GM21528 (cell line): ENCODE data around the gene CYB561D1.

Source experiments
- ATAC-seq: cut with Tn5 transposase; IDR thresholded peaks from one replicate; pipeline ENCODE4 v1.9.1; 2021; ENCODE audit warnings: mild to moderate bottlenecking, moderate library complexity; ENCODE audit not compliant: unreplicated experiment, low FRiP score

The CYB561D1 gene

DNA sequence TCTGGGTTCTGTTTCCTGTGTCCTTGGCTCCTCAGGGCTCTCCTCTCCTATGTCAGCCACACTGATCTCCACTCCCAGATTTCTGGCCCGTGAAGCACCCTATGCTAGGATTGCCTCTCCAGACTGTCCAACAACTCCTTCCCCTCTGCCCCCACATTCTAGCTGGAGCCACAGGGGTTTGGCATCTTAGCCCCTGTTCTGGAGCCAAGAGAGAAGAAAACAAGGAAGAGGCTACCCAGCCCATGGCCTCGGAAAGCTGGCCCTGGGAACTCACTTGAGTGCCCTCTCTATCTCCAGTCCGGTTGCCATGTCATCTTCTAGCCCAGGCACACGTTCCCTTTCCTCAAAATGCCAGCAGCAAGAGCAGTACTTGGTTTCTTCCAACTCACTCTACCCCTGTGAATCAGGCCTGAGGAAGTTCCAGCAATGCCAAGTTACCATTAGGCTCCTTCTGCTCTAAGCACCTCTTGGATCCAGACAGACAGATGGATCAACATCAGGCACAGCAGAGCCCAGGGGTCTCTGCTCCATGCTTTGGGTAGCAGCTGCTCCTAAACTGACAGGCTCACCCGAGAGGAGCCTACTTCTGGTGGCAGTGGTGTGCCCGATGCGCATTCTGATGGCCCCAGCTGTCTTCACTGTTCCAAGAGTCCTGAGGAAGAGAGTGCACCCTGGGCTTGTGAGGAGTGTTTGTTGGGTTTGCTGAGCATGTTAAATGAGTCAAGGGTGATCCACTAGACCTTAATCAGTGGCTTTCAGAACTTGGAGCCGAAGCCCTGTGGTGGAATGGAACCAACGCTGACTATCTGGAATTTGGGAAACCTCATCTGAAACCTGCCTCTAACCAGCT lies 34.2 kb downstream of the CYB561D1 start:
- no peak for ATAC-seq

DNA sequence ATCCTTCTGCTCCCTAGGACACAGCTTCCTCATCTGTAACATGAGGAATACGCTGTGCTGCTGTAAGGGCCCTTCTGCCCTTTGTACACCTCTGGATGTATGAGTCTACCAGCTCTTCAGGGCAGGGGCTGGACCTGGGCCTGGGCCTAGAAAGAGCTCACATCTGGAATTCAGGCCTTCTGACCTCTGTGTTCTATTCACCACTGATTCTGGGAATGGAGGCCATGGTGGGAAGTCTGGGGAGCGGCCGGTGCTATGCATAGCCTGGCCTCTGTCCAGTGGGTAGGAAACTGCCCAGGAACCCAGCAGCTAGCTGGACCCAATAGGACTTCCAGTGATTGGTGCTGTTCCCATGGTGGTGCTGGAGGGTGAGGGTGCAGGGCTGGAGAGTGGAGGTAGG lies 34.8 kb downstream of the CYB561D1 start:
- no peak for ATAC-seq

DNA sequence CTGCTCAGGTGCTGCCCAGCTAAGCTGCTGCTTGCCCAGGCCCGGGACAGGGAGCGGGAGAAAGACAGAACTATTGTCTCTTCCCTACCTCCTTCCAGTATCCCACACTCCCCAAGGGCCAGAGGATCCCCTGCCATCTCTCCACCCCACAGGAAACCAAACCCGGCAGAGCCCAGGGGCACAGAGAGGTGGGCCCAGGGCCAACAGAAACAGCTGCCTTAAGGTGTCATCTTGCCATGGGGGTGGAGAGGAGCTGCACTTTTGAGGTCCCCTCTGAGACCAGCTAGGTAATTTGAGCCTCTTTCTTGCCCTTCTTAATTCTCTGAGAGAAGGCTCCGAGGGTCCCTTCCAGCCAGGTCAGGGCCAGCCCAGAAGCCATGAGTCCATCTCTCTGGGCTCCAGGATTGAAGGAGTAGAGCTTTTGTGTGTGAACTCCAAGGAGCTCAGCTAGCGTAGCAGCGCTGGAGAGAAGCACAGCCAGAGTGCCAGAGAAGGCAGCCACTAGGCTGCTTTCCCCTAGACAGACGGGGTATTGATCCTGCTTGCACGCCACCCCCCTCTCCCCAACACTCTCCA lies 36.1 kb downstream of the CYB561D1 start:
- ATAC-seq, result no peak

DNA sequence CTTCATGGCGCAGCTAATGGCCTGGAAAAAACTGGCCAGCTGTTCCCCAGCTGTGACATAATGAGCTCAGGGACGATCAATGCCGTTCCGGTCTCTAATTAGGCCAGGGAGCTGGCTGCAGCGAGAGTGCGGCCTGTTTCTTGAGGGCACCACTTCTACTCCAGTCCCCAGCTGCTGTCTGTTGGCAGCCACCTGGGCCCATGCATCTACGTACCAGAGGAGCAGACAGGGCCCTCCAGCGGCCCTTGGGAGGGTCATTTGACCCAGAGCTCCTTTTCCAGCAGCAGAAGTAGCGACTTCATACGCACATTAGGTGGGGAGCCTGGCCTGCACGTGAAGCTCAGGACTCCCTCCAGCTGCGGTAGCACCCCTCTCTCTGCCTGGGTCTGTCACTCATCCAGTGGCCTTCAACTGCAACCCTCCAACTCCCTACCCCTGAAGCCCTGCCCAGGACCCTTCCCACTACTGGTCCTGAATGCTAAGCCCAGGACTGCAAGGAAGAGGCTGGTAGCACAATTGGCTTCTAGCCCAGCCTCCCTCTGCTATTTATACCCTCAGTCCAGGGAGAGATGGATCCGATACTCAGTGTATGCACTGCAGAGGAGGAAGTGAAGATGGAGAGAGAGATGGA lies 36.7 kb downstream of the CYB561D1 start:
- no peak for ATAC-seq

DNA sequence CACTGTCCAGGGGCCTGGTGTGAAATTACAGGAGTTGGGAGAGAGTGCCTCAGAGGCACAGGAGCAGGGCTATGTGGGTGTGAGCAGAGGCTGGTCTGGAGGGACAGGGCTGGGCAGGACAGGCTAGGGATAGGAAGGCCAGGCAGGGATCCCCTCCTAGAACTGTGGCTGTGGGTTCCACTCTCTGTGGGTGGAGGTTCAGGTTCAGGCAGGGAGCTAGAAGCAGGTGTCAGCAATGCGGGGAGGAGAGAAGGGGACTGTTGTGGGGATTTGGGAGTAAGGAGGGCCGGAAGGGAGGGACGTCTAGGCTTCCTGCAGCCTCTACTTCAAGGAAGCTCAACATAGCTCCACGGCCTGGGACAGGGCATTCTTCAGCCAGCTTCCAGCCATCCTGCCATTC lies 37.5 kb downstream of the CYB561D1 start:
- ATAC-seq, result no peak

DNA sequence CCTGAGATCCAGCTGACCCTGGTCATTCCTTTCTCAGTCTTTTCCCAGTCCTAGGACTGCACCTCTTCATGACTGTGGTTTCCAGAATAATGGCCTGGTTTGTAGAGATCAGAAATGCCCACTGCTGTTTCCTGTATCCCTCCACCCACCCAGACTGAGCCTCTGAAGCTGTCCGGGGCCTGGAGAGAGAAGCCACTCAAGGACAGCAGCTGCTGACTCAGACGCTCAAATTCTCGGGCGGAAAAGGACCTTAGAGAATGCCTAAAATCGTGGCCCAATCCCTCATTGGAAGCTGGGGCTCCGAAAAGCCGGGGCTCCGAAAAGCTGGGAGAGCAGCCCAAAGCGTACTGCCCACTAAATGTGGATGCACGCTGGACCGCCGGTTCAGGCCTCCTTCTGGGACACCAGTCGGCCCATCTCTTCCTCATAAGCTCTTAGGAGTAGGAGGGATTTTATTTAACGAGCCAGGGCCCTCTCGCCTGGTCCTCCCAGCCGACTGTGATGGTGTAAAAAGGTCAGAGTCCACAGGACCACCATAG lies 38.0 kb downstream of the CYB561D1 start:
- ATAC-seq, result no peak

DNA sequence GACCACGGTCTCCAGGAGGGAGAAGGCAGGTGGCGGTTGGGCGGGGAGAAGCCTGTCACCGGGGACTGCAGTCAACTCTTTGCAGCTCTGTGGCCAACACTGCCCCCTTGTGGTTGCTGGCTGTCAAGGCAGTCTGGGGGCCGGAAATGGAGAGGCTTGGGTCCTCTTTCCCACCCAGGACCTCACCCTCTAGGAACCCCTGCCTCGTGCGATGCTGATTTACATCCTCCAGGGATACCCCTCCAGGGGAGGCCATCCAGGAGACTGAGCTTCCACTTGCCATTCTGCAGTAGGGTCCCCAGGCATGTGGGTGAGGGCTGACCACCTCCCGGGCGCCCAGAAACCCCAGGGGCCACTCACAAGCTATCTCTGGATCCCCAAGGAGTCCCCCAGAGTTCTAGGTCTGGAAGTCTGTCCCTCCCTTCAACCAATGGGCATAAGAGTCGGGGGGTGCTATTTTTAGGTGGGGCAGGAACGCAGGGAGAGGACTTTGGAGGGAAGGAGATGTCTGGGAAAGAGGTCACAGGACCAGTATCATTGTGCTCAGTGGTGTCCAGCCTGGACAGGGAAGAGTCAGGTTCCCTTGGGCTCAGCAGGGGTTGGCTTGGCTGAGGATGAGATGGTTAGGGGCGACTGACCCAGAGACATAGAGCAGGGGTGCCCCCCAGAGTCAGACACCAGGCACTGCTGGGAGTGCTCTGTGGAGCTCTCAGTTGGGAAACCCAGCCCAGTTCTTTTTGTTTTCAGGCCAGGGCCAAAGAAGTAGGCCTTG lies 38.7 kb downstream of the CYB561D1 start:
- ATAC-seq, result peak; percentile 72

DNA sequence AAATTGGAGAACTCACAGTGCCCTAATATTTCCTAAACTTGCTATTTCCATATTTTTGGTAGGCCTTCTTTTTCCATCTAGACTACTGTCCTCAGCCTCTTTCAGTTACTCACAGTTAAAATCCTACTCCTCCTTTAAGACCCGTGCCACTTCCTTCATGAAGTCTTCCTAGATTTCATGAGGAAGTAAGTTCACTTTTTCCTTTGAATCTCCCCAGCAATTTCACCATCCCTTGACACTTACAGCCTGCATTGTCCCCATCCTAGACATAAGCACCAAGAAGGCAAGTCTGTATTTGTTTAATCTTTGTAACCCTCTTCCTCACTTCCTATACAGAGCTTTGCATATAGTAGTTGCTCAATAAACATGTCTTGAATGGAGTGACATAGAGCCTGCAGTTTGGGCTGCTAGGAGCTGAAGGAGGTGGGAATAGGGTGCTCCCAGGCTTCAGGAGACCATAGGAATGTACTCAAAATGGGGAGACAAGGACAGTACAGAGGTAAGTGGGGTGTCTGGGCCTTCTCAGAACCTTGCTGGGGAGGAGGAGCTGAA lies 40.5 kb downstream of the CYB561D1 start:
- ATAC-seq, result no peak

DNA sequence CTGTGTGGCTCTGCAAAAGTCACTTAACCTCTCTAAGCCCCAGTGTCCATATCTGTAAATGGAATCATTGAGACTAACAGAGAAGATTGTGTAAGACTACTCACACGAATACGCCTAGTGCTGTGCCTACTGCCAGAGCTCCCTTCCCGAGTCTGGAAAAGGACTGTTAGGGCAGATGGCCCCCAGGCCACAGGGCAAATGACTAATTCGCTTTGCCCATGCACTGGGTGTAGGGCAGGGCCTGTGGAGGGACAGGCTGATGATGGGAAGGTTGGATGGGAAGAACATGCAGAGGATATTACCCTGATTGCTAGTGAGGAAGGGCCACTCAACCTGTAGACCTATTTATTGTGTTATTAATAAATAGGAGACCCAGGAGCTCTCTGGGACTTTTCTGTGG lies 41.6 kb downstream of the CYB561D1 start:
- no peak for ATAC-seq

DNA sequence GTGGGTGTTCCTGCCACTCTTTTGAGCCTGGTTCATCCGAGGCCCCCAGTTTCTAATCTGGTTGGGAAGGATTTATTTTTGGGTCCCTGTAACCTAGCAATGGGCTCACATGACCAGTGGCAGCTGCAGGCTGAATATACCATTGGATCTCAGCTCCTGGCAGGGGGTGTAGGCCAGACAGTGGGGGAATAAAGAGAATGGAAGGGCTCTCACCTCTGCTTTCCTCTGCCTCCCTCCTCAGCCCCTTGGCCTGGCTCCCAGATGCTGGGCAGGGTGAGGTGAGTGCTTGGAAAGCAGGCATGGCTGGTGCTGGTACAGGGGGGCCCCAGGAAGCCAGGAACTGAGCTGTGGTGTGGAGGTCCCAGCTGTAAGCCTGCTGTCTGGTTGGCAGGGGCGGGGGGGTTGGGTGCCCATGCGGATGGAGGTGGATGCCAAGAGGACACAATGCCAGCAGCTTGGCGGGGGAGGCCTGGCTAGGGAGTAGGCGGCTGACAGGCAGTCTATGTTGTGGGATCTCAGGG lies 42.1 kb downstream of the CYB561D1 start:
- ATAC-seq, result no peak

DNA sequence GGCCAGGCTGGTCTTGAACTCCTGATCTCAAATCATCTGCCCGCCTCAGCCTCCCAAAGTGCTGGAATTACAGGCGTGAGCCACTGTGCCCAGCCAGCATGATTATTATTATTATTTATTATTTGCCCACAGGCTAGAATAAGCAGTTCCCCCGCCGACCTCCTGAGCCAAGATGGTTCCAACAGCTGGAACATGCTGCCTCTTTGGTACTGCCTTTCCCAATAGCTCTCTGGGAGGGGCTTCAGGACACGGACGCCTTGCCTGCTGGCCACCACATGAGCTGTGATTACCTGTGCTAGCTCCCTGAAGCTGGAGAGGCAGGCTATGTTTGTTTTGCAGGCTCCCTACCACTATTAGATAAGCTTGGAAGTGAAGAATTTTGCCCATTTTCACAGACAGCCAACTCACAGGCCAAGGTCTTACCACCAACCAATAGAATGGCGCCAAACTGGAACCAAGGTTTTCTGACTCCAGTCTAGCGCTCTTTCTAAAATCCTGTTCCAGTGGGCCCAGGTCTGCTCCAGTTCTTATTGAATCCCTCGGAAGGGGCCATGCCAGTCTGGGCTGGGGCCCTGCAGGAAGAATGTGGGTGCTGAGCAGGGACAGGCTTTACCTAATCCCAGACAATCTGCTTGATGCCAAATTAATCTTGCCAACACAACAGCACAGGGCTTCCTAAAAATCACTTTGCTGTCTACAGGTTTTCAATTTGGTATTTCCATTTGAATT lies 43.7 kb downstream of the CYB561D1 start:
- no peak for ATAC-seq

DNA sequence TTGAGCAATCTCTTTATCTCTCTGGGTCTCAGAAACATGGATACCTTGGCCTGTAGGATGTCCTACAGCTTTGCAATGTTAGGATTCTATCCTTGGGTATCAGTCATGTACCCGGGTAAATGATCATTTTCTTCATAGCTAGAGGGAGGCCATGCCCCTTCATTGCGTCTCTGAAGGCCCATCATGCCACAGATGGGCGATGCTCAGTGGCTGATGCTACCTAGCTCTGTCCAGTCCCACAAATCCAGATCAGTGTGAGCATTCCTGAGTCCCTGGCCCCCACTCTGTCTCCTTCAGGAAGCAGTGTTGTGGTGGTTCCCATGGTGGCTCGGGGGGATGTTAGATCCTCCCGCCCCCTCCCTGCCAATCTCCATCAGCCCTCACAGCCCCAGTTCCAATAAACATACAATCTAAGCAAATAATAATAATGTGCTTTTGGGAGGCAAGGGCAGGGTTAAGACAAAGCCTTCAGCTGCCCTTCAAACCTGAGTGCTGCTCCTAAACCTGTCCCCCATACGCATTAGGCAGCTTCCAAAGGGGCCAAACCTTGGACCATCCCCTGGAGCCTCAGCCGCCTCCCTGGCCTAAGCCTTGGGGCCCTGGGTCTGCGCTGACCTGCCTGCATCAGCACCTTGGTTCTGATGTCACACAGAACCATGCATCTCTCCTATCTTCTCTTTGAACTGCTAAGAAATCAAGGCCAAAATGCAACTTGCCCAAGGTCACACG lies 45.1 kb downstream of the CYB561D1 start:
- no peak for ATAC-seq

DNA sequence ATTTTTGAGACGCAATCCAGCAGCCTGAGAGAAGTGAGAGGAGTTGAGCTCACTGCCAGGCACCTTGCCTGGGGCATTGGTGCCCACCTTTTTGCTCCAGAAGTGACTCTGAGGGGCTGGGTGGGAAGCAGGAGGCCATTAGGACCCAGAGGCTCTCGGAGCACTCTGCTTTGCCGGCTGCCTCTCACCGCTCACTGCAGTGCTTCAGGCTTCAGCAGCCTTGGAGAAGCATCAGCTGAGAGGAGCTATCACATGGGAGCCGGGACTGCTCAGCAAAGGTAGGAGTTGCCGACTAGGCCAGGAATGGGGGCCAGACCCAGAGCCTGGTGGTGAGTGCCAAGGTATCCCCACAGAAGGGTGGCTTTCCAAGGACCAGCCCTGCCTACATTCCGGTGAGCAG lies 45.8 kb downstream of the CYB561D1 start, which contains the start of gene GPR61:
Gene GPR61, plus strand, starts transcription at position 197 of the 400 bp plus-strand sequence. CDS start 3,151 bp downstream, outside the sequence.
- ATAC-seq, result no peak

DNA sequence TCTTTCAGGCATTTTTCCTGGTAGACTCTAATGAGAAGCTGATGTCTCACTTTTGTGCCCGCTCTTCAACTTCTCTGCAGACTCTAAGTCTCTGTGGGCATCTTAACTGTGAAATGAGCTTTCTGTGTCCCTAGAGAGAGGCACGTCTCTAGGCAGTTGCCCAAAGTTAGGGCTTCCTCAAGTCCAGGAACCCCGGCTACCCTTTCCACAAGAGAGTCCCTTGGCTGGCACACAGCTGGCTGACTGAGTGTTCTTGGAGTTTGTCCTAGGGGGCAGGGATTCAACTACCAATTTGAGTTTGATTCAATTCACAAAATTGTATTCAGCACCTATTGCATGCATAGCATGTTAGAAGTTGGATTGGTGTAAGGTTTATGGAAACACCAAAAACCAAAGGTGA lies 47.2 kb downstream of the CYB561D1 start:
- no peak for ATAC-seq

DNA sequence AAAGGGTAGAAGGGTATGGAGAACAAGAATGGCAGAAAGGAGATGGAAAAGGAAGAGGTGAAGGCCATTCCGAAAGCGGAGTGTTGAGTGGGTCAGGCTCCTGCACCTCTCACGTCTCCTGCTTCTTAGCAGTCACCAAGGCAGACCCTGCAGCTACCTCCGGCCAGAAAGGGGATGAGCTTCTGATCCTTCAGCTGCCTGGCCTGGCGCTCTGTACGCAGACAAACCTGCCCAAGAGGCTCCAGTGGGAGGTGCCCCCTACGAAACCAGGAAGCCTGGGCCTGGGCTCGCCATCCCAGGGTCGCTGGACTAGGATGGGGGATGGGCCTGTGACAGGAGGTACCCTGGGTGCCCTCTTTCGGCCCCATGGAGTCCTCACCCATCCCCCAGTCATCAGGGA lies 48.8 kb downstream of the CYB561D1 start:
- no peak for ATAC-seq

DNA sequence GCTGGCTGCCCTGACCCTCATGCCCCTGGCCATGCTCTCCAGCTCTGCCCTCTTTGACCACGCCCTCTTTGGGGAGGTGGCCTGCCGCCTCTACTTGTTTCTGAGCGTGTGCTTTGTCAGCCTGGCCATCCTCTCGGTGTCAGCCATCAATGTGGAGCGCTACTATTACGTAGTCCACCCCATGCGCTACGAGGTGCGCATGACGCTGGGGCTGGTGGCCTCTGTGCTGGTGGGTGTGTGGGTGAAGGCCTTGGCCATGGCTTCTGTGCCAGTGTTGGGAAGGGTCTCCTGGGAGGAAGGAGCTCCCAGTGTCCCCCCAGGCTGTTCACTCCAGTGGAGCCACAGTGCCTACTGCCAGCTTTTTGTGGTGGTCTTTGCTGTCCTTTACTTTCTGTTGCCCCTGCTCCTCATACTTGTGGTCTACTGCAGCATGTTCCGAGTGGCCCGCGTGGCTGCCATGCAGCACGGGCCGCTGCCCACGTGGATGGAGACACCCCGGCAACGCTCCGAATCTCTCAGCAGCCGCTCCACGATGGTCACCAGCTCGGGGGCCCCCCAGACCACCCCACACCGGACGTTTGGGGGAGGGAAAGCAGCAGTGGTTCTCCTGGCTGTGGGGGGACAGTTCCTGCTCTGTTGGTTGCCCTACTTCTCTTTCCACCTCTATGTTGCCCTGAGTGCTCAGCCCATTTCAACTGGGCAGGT lies 49.5 kb downstream of the CYB561D1 start:
- no peak for ATAC-seq

DNA sequence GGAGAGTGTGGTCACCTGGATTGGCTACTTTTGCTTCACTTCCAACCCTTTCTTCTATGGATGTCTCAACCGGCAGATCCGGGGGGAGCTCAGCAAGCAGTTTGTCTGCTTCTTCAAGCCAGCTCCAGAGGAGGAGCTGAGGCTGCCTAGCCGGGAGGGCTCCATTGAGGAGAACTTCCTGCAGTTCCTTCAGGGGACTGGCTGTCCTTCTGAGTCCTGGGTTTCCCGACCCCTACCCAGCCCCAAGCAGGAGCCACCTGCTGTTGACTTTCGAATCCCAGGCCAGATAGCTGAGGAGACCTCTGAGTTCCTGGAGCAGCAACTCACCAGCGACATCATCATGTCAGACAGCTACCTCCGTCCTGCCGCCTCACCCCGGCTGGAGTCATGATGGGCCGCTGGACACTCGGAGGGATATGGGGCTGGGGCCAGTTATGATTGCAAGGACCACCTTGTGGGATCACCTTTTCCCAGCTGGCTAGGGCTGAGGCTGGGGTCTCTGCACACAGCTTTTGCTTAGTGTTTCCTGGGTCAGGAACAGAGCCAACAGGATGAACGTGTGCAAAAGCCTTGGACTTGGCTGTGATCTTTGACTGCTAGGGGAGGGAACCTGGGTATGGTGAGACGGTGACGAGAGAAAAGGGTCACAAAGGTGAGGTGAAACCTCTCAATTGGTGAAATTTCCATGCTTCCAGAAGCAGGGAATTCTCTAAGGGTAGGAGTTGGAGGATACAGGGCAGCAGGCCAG lies 50.3 kb downstream of the CYB561D1 start:
- ATAC-seq, result no peak
